Eye (tissue), 1 donor: ENCODE data around the gene DCST1.
"Not testable (repeated sequence)": the region's sequence is repeated elsewhere in the genome, so short reads cannot be mapped to it uniquely, and the experiment has no call there.

Source experiments
- DNase-seq: peaks from one replicate; pipeline ENCODE4 v3.0.0-alpha.2; 2015

DCST1 gene, protein sequence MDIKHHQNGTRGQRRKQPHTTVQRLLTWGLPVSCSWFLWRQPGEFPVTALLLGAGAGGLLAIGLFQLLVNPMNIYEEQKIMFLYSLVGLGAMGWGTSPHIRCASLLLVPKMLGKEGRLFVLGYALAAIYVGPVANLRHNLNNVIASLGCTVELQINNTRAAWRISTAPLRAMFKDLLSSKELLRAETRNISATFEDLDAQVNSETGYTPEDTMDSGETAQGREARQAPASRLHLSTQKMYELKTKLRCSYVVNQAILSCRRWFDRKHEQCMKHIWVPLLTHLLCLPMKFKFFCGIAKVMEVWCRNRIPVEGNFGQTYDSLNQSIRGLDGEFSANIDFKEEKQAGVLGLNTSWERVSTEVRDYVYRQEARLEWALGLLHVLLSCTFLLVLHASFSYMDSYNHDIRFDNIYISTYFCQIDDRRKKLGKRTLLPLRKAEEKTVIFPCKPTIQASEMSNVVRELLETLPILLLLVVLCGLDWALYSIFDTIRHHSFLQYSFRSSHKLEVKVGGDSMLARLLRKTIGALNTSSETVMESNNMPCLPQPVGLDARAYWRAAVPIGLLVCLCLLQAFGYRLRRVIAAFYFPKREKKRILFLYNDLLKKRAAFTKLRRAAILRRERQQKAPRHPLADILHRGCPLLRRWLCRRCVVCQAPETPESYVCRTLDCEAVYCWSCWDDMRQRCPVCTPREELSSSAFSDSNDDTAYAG

DNA sequence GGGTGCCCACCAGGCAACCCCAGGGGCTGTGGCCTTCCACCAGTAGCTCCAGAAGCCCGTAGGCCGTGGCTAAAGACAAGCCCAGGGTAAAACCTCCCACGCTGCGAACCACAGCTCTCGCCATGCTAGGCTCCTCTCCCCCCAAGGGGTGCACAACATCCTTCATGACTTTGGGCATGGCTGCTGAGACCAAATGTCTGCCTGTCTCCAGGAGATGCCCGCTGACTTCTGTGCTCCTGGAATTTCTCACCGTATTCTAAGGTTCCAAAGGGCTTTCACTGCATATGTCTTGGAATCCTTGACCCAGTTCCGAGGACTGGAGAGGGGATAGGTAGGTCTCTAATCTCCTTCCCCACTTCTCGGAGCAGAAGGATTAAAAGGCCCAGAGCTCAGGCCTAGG is at the start of gene DCST1, which contains the start of gene DCST2:
Gene DCST1 (plus strand): TSS at position 301 of the 400 bp plus-strand sequence. CDS start 213 bp downstream, outside the sequence.
Gene DCST2 (minus strand): TSS at position 258 of the 400 bp plus-strand sequence. CDS start 80 bp downstream, at position 178.
- DNase-seq = no peak

DNA sequence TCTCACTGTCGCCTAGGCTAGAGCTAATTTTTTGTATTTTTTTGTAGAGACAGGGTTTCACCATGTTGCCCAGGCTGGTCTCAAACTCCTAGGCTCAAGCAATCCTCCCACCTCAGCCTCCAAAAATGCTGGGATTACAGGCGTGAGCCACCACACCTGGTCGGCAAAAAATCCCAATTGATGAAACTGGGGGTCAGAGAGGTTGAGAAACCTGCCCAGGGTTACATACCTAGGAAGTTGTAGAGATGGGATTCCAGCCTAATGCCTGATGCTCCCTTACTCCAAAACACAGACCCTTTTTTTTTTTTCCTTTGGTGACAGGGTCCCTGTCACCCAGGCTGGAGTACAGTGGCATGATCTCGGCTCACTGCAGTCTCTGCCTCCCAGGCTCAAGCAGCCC is 46.9 kb upstream of the DCST1 start:
- not testable (repeated sequence) for DNase-seq

DNA sequence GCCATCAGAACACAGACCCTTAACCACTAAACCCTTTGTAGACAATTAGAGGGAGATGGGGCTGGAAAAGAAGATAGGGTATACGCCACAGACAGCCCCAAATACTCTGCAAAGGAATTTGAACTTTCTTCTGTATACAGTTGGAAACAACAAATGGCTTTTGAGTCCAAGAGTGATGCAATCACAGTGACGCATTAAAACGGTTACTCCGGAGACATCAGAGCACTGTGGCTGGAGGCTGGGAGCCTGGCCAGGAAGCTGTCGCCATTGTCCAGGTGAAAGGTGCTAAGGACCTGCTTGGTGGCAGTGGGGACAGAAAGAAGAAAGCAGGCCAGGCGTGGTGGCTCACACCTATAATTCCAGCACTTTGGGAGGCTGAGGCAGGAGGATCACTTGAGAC is 46.3 kb upstream of the DCST1 start:
- DNase-seq = no peak

DNA sequence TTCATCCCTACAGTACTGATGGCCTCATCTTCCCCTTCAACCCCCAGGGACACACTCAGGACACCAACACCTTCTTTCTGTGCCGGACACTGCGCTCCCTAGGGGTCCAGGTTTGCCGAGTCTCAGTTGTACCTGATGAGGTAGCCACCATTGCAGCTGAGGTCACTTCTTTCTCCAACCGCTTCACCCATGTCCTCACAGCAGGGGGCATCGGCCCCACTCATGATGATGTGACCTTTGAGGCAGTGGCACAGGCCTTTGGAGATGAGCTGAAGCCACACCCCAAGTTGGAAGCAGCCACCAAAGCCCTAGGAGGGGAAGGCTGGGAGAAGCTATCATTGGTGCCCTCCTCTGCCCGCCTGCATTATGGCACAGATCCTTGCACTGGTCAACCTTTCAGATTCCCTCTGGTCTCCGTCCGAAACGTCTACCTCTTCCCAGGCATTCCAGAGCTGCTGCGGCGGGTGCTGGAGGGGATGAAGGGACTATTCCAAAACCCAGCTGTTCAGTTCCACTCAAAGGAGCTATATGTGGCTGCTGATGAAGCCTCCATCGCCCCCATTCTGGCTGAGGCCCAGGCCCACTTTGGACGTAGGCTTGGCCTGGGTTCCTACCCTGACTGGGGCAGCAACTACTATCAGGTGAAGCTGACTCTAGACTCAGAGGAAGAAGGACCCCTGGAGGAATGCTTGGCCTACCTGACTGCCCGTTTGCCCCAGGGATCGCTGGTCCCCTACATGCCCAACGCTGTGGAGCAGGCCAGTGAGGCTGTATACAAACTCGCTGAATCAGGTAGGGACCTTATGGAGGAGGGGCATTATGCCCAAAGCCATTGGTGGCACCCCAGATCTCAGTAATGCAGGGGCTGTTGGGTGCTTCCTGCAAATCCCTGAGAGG is 45.3 kb upstream of the DCST1 start:
- no peak for DNase-seq

DNA sequence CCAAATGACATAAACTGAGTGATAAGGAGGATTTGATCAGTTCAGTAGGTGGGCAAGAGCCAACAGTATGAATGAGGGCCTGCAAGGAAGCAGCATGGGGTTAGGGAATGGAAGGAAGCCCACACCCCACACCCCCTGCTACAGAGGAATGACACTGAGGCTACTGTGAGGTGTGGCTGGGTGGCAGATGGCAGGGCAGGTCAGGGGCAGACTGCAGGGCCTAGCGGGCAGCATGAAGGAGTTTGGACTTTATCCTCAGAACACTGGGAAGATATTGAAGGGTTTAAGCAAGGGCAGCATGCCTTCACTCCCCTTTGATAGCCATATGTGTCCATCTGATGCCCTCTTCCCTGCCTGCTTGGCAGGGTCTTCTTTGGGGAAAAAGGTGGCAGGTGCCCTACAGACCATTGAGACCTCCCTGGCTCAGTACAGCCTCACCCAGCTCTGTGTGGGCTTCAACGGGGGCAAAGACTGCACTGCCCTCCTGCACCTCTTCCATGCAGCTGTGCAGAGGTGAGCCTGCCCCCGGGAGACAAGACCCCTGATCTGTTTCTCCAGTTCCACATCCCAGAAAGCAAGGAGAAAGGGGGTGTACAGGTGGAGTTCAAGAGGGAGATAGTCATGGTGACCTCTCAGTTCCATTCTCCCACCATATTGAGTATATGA is 44.3 kb upstream of the DCST1 start:
- no peak for DNase-seq

DNA sequence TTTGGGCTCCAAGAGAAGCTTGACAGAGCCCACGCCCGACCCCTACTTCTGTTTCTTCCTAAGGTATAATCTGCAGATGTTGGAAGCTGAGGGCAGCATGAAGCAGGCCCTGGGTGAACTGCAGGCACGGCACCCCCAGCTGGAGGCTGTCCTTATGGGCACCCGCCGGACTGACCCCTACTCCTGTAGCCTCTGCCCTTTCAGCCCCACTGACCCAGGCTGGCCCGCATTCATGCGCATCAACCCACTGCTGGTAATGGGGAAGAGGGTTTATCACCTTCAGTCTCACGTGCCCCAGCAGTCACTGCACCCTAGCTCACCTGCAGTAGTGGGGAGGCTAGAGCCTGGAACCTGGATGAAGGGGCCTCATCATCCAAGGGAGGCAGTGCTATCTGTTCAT is 43.3 kb upstream of the DCST1 start:
- DNase-seq = no peak

DNA sequence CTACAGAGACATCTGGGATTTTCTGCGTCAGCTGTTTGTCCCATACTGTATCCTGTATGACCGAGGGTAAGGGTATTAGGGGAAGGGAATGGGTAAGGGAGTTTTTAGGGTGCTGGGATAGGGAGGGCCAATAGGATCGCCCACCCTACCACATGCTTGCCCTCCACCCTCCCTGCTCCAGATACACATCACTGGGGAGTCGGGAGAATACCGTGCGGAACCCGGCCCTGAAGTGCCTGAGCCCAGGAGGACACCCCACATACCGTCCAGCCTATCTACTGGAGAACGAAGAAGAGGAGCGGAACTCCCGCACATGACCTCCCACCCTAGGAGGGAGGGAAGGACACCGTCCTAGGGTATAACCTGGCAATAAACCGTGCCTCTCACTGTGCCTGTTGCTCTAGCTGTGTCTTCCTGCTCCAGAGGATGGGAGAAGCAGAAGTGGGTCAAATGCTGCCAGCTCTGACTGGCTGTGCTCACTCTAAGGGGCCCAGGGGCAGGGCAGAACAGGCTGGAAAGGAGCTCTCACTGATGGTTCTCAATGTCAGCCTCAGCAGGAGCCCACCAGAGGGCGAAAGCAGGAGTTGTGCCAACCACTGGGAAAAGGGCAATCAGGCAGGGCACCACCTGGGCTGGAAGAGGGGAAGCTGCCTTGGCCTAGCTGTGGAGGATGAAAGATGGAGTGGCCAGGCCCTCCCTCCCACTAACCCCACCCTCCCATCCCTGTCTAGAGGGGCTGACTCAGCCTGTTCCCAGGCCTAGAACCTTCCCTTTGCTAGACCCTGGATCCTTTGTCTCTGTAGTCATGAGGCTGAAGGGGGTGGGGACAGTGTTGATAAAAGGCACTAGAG is 40.7 kb upstream of the DCST1 start:
- peak; percentile 44 for DNase-seq

DNA sequence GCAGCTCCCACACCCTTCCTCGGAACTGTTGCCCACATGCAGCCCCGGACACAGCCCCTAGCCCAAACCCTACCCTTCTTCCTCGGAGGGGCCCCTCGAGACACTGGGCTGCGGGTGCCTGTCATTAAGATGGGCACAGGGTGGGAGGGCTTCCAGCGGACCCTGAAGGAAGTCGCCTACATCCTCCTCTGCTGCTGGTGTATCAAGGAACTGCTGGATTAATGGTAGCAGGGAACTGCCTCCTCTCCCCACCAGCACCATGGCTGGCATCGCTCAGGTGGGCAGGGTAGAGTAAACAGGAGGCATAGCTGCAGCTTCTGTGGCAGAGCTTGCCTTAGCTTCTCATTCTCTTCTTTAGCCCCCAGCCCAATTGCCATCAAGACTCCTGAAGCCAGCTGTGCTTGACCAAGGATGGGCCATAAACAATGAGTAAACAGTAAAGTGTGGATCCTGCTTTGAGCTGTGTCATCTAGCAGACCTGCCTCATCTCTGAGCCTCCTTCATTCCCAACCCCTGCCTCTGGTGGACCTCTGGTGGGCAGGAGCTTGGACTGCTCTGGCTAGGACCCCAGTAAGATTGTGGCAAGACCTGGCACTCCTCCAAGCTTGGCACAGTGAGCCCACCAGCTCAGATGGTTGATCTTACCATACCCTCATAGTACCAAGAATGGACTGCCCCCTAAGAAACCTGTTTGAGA is 39.9 kb upstream of the DCST1 start, which contains the start of gene LENEP:
Gene LENEP (plus strand): TSS at position 15 of the 697 bp plus-strand sequence. CDS start 22 bp downstream, at position 37.
- DNase-seq = no peak

DNA sequence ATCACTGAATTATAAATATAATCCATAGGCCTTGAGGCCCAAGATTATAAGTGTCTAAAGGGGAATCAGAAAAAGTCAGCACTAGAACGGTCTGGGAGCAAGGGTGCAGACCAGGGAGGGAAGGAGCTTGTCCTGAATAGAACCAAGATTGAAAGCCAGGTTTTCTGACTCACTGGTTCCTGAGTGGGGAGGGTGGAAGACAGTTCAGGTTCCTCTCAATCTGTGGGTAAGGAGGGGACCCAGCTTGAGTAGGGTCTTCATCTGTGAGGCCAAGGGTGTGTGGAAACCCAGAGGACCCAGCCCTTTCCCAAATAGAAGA is 39.4 kb upstream of the DCST1 start:
- DNase-seq = no peak

DNA sequence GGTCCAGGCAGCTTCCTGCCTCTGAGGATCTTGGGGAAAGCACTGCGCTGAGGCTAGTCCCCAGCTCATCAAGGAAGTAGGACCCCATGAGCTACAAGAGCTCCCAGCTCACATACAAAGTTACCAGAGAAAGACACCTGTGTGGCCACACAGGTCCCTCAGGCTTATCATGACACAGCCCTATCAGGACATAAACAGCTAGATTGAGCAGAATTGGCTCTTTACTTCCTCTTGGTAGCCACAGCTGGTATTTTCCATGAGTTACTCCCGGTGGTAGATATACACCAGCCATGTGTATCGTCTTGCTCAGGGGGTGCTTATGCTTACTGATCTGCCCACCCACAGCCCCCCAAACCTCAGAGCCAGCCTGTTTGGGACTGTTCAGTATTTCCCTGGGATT is 39.0 kb upstream of the DCST1 start:
- no peak for DNase-seq

DNA sequence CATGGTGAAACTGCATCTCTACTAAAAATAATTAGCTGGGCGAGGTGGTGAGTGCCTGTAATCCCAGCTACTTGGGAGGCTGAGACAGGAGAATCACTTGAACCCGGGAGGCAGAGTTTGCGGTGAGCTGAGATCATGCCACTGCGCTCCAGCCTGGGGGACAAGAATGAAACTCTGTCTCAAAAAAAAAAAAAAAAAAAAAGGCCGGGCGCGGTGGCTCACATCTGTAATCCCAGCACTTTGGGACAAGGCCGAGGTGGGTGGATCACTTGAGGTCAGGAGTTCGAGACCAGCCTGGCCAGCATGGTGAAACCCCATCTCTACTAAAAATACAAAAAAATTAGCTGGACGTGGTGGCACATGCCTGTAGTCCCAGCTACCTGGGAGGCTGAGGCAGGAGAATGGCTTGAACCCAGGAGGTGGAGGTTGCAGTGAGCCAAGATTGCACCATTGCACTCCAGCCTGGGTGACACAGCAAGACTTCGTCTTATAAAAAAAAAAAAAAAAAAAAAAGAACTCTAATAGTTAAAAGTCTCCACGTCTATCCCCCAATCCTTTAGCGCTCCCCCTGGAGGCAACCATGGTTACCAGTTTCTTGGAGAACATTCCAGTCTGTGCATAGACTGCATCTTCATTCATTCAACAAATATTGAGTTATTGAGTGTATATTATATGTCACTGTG is 38.2 kb upstream of the DCST1 start:
- peak; percentile 77 for DNase-seq

DNA sequence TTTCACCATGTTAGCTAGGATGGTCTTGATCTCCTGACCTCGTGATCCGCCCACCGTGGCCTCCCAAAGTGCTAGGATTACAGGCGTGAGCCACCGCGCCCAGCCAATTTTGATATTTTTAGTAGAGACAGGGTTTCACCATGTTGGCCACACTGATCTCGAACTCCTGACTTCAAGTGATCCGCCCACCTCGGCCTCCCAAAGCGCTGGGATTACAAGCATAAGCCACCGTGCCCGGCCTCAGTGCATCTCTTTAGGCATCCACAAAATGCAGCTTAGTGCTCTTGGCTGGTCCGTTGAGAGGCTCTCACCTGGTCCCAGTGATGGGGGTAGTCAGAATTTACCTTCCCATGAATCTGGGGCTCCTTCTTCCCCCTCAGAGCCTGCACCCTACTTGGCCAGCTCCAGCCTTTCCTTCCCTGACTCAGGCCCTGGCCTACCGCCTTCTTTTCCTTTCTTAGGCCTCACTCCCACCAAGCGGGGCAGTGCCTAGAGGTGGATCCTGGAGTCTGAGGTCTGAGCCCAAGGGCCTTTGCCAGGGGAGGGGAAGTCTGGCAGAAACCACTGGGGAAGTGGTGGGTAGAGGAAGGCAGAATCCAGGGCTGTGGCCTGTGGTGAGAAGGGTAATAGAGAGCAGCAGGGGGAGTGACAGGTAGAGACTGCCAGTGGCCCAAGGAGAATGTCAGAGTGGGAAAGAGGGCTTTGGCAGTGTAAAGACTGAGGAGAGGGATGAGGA is 36.5 kb upstream of the DCST1 start:
- no peak for DNase-seq

DNA sequence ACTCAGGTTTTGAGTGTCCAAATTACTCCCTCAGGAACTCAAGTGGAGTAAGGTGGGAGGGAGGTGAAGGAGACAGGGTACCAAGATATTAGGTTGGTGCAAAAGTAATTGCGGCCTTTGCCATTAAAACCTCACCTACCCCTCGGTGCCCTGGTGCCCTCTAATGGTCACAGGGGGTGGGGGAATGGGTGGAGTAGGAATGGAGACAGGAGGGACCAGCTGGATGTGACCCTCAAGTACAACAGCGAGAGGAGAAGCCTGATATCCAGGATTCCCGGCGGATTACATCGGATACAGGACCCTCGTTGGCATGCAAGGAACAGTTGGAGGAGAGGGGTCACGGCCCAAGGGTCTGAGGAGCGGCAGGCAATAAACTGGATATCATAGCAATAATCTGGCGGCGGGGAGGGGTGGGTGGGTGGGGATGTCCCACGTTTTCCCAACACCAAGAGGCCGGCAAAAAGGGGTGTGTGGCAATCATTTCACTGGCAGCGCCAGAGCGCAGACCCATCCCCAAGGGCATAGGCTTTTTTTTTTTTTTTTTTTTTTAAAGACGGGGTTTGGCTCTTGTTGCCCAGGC is 35.3 kb upstream of the DCST1 start:
- DNase-seq = no peak

DNA sequence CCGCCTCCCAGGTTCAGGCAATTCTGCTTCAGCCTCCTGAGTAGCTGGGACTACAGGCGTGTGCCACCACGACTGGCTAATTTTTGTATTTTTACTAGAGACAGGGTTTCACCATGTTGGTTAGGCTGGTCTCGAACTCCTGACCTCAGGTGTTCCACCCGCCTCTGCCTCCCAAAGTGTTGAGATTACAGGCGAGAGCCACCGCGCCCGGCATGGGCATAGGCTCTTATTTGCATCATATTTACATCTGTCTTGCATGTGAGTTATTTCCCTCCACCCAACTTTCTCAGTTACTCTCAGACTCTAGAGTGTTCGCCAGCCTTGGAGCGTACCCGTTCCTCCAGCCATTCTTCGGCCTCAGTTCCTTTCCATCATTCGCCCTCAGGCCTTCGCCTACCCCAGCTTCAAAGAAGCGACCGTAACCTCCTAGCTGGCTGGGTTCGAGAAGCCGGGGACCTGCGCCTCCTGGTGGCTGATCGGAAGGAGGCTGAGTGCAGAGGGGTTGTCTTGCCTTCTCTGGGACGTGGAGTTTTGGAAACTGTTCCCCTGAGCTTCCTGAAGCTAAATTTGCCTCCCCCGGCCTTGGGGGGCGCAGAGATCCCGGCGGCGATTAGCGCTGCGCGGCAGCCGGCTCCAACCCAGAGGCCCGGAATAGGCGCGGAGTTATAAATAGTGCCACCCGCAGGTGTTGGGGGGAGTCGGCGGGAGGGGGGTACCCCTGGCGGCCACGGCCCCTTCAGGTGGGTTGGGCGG is 34.6 kb upstream of the DCST1 start:
- peak; percentile 91 for DNase-seq

DNA sequence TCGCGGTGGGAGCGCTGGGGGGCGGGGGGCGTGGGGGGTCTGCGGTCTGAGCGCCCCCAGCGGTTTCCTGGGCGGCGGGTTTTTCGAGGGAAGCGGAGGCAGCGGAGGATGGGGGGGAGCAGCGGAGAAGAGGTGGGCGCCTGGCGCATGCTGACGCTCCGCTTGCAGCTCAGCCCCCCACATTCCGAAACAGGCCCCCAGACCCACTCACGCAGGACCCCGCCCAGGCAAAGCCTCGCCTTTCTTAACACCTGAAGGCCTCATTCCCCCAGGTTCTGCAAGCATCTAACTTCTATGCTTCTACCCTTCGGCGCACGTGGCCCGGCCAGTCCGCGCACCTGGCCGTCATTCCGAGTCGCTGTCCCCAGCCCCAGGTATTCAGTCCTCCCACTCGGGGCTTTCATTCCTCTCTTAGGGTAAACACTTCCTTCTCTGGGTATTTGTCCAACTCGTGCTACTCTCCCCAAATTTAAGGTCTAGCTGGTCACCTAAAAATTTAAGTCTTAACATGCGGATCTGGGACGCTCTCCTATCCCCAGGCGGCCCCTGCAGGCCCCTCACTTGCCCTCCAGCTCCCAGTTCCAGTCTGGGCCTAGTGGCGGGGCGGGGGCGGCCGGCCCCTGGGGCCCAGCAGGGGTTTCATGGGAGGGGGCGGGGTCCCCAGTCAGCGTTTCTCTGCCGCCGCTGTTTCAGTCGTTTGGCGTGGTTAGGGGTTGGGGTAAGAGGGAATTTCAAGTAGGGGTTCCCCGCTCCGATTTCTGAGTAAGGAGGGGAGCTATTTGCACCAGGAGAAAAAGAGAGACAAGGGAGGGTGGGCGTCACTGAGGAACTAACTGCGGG is 33.8 kb upstream of the DCST1 start:
- DNase-seq = peak; percentile 77

DNA sequence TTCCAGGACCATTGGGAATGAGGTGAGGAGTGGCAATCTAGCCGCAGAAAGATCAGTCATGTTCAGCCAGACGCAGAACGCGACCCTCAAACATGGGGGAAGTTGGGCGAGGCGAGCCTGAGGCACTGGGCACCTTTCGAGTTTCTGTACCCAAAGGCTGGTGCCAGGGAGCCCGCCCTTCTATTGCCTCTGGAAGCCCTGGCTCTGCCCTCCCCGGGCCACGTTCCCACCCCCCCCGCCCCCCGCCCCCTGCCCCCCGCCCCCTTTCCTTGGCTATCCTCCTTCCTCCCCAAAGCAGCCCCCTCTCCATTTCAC is 33.3 kb upstream of the DCST1 start:
- peak; percentile 78 for DNase-seq

DNA sequence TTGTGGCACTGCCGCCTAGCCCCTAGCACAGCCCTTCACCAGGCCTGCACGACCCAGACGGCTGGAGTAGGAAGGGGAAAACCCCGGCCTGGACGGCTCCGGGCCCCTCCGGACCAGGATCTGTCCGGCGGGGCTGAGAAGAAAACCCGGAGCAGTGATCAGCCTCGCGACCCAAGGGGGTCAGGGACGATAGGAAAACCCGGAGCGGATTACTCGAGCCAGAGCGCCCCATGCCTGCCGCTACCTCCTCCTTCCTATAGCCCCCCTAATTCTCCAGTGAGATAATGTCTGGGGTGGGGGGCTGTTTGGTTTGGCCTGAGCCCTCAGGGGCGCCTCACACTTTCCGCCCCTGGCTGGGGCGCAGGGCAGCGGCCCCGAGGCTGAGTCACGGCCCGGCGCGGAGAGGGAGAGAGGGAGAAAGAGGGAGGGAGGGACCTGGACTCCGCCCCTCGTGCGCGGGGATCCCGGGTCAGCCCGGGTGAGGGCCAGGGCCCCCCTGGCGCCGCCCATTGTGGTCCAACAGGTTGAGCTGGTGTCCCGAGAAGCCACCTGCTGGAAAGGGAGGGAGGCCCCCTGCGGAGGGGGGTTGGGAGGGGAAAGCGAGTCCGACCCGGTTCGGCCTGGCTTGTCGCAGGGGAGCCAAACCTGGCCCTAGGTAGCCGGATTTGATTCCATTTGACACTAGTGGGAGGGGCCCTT is 32.7 kb upstream of the DCST1 start:
- DNase-seq = peak; percentile 98
